ENCODE measurements around the gene METTL6. TPM values are rescaled to one million over a fixed set of nuclear protein-coding genes. Genes with fewer than 3 reads are reported as not detected.

METTL6 gene
- total and polyA plus RNA-seq, 2 of the 4 experiments (the other 2 are of a cell fraction) = 15.4 to 21.5 TPM

GRCh38 chr3:15382405-15382923, 44.9 kb downstream of the METTL6 start:
- peaks cover 4% of the 10 kb centered on the region for H3K9me3 ChIP-seq (ENCODE audit: control insufficient read depth, insufficient read depth, low read length)
- H3K18ac ChIP-seq (ENCODE audit: low read depth, low read length) = no peak overlapping the region
- H4K5ac ChIP-seq (ENCODE audit: low read depth, low read length) = no peak overlapping the region
- intact Hi-C loops (cut with micrococcal nuclease) = no loop called here
- no peaks in the 10 kb centered on the region for H3K79me1 ChIP-seq (ENCODE audit: low read depth in 1 of 2, low read length in 2 of 2)
- DNase-seq (no peak), ATAC-seq (ENCODE audit: low read depth) (no peak)
- H3K23ac ChIP-seq (ENCODE audit: low read depth, low read length) = no peak overlapping the region
- no peak overlapping the region for H3K4me2 ChIP-seq (ENCODE audit: low read depth, low read length)
- dilution Hi-C loops (cut with HindIII; ENCODE audit: low sequenced_read_pairs, unreplicated experiment) = no loop called here
- H3K9me1 ChIP-seq (ENCODE audit: insufficient read depth, low read length) = no peaks in the 10 kb centered on the region
- H2AK5ac ChIP-seq (ENCODE audit: low read depth, low read length) = no peak overlapping the region
- no peak overlapping the region for H2BK20ac ChIP-seq (ENCODE audit: low read depth, low read length)
- no peak overlapping the region for H3K14ac ChIP-seq (replicated peaks; ENCODE audit: low read depth, low read length)
- POLR2A ChIA-PET (ENCODE audit: unreplicated experiment) = no interaction called here
- in situ Hi-C loops (cut with MboI; ENCODE audit: low sequenced_read_pairs) = loop anchor here (5.0 to 25.0 kb wide), 2 partner anchors 115 to 270 kb away; no protein-coding TSS in a partner anchor
- H4K91ac ChIP-seq (ENCODE audit: insufficient read depth, low read depth, low read length) = no peak overlapping the region
- no peak overlapping the region for H3K27ac ChIP-seq (ENCODE audit: insufficient read depth, low read length)
- H2BK5ac ChIP-seq (ENCODE audit: low read depth, low read length, poor library complexity, severe bottlenecking) = no peak overlapping the region
- H2BK120ac ChIP-seq (ENCODE audit: low read depth, low read length) = no peak overlapping the region
- H3K4me1 ChIP-seq (ENCODE audit: control insufficient read depth, insufficient read depth, low read length) = no peaks in the 10 kb centered on the region
- no peak overlapping the region for H2AFZ ChIP-seq (replicated peaks; ENCODE audit: low read length, poor library complexity)
- TF ChIP-seq CTCF (conservative IDR thresholded peaks at IDR 0.05; ENCODE audit: low read depth, low read length) (no peak), MAFK (IDR thresholded peaks at IDR 0.05; ENCODE audit: low read depth, low read length) (no peak), RCOR1 (IDR thresholded peaks at IDR 0.05; ENCODE audit: insufficient replicate concordance, low read length) (no peak), RAD21 (IDR thresholded peaks at IDR 0.05; ENCODE audit: low read length) (no peak), MXI1 (IDR thresholded peaks at IDR 0.05; ENCODE audit: borderline replicate concordance, low read depth, low read length) (no peak), CEBPB (IDR thresholded peaks at IDR 0.05; ENCODE audit: low read depth, low read length) (no peak)
- no peak overlapping the region for H2AK9ac ChIP-seq (replicated peaks; ENCODE audit: low read depth, low read length, poor library complexity)
- no peak overlapping the region for H4K8ac ChIP-seq (ENCODE audit: low read depth in 2 of 2, low read length in 2 of 2)
- H3K4me3 ChIP-seq (ENCODE audit: insufficient read depth, low read depth, low read length) = no peak overlapping the region
- no peak overlapping the region for H2BK15ac ChIP-seq (ENCODE audit: low read depth, low read length)
- H3K36me3 ChIP-seq (ENCODE audit: control insufficient read depth, insufficient read depth, low read length) = no peaks in the 10 kb centered on the region
- WGBS, 2 experiments (ENCODE audit: extremely low coverage in 2 of 2, insufficient read length in 1 of 2) = no CpG with 5 or more reads among the region's 3 CpGs
- BruUV-seq (replicated peaks) = no TSS peak
- no peaks in the 10 kb centered on the region for H3K27me3 ChIP-seq (ENCODE audit: control insufficient read depth, insufficient read depth, low read length)
- no peaks in the 10 kb centered on the region for H4K20me1 ChIP-seq (ENCODE audit: insufficient read depth, low read length)
- CTCF ChIA-PET = interaction anchor here (0.6 kb wide), 1 partner anchor 1795 kb away, joined by 6 read pairs; no protein-coding TSS in a partner anchor
- no peak overlapping the region for H3K4ac ChIP-seq (ENCODE audit: low read depth, low read length)
- H3K56ac ChIP-seq (ENCODE audit: extremely low read depth, insufficient read depth, low read length) = no peak overlapping the region
- no peak overlapping the region for H3K9ac ChIP-seq (ENCODE audit: low read depth, low read length)
